Measurements from ENCODE around the gene MEA1.

GRCh38 chr6:42962096-42962495 is 51.6 kb downstream of the MEA1 start:
- TF ChIP-seq CTCF (conservative IDR thresholded peaks at IDR 0.05; ENCODE audit: low read depth, low read length) (no peak), POLR2A (IDR thresholded peaks at IDR 0.05; ENCODE audit: low read depth, low read length) (no peak), MXI1 (IDR thresholded peaks at IDR 0.05; ENCODE audit: borderline replicate concordance, low read depth, low read length) (no peak)
- TF ChIP-seq, protein P1, sequence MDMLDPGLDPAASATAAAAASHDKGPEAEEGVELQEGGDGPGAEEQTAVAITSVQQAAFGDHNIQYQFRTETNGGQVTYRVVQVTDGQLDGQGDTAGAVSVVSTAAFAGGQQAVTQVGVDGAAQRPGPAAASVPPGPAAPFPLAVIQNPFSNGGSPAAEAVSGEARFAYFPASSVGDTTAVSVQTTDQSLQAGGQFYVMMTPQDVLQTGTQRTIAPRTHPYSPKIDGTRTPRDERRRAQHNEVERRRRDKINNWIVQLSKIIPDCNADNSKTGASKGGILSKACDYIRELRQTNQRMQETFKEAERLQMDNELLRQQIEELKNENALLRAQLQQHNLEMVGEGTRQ (IDR thresholded peaks at IDR 0.05; ENCODE audit: low read depth, low read length): no peak

All from IMR-90 (cell line).